Measurements from ENCODE around the gene MARCKSL1.

DNA sequence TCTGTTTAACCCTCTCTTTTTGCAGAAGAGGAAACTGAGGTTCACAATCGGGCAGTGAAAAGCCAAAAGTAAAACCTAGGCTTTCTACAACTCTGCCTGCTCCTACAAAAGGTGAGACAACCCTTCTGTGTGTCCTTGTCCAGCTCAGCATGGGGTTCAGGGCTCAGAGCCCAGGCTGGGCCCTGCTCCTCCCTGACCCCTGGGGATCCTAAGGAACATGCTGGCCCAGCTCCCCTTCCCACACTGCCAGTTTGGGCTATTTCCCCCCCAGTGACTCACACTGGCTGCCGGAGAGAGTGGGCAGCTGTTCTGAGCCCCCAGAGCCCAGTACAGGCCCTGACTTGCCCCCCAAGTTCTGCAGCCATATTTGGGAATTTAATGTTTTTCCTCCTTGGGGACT is 17.4 kb upstream of the MARCKSL1 start:
- TF ChIP-seq POLR2AphosphoS5 (IDR thresholded peaks at IDR 0.05; ENCODE audit: low read depth, low read length) (no peak), POLR2A (IDR thresholded peaks at IDR 0.05; ENCODE audit: low read depth, low read length) (no peak), SPI1 (IDR thresholded peaks at IDR 0.05; ENCODE audit: low read depth, low read length) (no peak), TAF1 (IDR thresholded peaks at IDR 0.05; ENCODE audit: low read depth, low read length) (no peak), POU2F2 (IDR thresholded peaks at IDR 0.05; ENCODE audit: low read depth, low read length) (no peak)

Data from GM12891 (cell line).